SHP77 (cell line): Measurements from ENCODE around the gene OXCT1.
A peak's percentile ranks its signal among the peaks of the same experiment; 100 is the strongest.
"Not testable (repeated sequence)": the region's sequence is repeated elsewhere in the genome, so short reads cannot be mapped to it uniquely, and the experiment has no call there.

Experiments used
- DNase-seq, 2 experiments: peaks; one replicate each; lab custom pipeline; 2025; lab: John Stamatoyannopoulos, UW

The OXCT1 gene

GRCh38 chr5:41773799-41774198 lies 96.4 kb downstream of the OXCT1 start:
- no peak for DNase-seq

- no peak for DNase-seq
These were observed 97.3 kb downstream of the OXCT1 start for GRCh38 chr5:41772785-41773442.

DNA sequence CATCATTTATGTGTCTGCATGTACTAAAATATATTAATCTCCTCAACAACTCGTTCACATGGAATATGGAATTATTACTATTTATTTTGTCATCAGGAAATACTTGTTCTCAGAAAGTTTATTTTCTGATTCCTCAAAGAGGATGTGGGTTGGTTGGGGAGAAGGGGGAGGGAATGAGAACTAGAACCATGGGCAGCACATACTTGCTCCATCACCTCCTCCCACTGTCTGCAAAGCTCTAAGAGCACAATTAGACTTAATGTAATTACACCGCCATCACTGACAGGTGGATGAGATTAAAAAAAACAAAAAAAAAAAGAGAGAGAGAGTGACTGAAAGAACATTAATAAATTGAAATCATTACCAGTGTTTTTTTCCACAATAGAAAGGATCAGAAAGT lies 98.2 kb downstream of the OXCT1 start:
- DNase-seq: no peak

GRCh38 chr5:41770799-41771198 lies 99.4 kb downstream of the OXCT1 start:
- no peak for DNase-seq

GRCh38 chr5:41768692-41769091 lies 101.5 kb downstream of the OXCT1 start:
- no peak for DNase-seq

DNA sequence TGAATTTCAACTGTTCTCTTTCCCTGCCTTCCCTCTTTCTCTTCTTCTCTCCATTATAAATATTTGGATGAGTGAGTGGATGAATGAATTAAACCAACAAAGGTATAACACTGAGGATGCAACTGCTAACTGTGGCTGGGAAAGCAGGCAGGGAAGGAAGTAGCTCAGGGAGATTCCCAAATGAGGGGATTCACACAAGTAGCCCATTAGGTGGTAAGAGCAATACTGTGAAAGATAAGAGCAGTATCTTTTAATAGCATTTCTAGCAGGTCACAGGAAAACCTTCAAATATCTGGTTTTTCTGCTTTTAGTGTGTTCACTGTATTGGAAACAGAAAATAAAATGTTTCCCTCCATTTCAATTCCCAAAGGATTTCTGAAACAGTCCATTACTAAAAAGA lies 105.6 kb downstream of the OXCT1 start:
- DNase-seq: no peak

DNA sequence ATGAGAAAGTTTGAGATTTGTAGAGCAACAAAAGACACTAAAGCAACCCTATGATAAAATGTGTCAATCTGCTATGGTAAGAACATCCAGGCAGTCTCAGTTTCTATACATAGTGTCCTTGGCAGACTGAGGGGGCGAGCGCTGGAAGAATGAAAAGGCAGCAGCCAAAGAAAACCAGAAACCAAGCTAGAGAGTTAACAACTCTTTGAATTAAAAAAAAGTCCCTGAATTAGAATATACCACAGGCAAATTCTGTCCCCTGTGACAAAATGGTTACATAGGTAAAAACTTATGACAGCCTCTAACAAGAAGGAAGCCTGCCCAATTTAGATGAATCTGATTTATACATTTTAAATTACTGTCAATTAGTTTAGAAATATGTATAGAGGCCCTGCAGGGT lies 106.7 kb downstream of the OXCT1 start:
- no peak for DNase-seq

GRCh38 chr5:41763081-41763480 lies 107.1 kb downstream of the OXCT1 start:
- no peak for DNase-seq

DNA sequence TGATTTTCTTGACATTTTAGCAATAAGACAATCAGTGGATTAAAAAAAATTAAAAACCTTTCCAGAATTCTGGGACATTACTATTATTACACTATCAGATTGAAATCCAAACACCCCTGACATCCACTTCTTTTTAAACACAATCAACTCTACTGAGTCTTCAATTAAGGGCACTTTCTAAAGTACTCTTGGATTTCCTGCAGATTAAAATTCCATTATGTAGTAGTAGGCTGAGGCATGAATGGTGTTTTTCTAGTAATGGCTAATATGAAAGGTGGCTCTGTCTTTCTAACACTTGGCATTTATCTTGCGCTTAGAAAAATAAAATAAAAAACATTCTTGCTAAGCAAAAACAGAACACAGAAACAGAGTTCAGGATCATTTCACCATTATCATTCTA lies 107.8 kb downstream of the OXCT1 start:
- DNase-seq: no peak

- no peak for DNase-seq
These were observed 108.6 kb downstream of the OXCT1 start for GRCh38 chr5:41761663-41762062.

- no peak for DNase-seq
These were observed 114.5 kb downstream of the OXCT1 start for GRCh38 chr5:41755705-41756104.

- DNase-seq: no peak
These were observed 115.4 kb downstream of the OXCT1 start for GRCh38 chr5:41754857-41755256.

- DNase-seq: no peak
These were observed 118.4 kb downstream of the OXCT1 start for GRCh38 chr5:41751867-41752266.

DNA sequence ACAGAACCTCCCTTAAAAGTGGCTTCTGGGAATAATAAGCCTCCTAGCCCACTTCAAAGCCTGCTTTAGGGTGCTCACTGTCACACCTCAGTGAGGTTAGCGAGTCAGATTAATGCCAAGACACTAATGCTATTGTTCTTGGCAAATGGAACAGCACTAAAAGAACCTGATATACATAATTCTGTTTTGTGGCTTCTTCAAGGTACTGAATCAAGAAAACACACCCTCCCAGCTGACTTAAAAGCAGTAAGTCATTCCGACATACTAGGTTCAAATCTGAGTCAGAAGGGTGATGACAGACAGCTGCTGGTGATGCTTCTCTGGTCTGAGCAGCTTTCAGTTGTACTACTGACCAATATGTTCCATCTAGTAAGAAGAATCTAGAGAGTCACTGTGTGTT lies 121.6 kb downstream of the OXCT1 start:
- no peak for DNase-seq

DNA sequence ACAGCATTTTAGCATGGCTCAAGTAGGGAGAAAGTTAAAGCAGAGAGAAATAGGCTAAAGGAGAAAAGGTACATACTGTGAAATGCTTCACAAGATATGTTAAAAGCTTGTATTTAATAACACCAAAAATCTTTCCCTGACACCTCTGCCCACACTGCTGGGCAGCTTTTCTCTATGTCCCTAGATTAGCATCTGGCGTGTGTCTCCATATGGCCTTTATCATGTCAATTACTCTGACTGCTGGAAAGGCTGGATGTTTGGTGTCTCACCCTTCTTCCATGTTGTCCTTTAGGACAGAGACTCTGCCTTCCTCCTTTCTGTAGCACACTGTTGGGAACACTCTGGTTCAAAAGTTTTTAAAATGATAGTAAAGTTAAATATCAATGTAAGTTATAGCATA lies 122.5 kb downstream of the OXCT1 start:
- DNase-seq: no peak

GRCh38 chr5:41747301-41747700 lies 122.9 kb downstream of the OXCT1 start:
- peak in 1 of 2 experiments; percentile 27 for DNase-seq

DNA sequence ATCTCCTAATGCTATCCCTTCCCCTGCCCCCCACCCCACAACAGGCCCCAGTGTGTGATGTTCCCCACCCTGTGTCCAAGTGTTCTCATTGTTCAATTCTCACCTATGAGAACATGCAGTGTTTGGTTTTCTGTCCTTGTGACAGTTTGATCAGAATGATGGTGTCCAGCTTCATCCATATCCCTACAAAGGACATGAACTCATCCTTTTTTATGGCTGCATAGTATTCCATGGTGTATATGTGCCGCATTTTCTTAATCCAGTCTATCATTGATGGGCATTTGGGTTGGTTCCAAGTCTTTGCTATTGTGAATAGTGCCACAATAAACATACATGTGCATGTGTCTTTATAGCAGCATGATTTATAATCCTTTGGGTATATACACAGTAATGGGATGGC lies 127.6 kb downstream of the OXCT1 start:
- not testable (repeated sequence) for DNase-seq

- no peak for DNase-seq
These were observed 131.4 kb downstream of the OXCT1 start for GRCh38 chr5:41738710-41739354.

GRCh38 chr5:41736641-41737040 lies 133.6 kb downstream of the OXCT1 start:
- no peak for DNase-seq

GRCh38 chr5:41735213-41735612 lies 135.0 kb downstream of the OXCT1 start:
- DNase-seq: no peak

- DNase-seq: not testable (repeated sequence)
These were observed 140.8 kb downstream of the OXCT1 start for GRCh38 chr5:41729381-41729780.

- no peak for DNase-seq
These were observed 141.9 kb downstream of the OXCT1 start for GRCh38 chr5:41728281-41728680.

DNA sequence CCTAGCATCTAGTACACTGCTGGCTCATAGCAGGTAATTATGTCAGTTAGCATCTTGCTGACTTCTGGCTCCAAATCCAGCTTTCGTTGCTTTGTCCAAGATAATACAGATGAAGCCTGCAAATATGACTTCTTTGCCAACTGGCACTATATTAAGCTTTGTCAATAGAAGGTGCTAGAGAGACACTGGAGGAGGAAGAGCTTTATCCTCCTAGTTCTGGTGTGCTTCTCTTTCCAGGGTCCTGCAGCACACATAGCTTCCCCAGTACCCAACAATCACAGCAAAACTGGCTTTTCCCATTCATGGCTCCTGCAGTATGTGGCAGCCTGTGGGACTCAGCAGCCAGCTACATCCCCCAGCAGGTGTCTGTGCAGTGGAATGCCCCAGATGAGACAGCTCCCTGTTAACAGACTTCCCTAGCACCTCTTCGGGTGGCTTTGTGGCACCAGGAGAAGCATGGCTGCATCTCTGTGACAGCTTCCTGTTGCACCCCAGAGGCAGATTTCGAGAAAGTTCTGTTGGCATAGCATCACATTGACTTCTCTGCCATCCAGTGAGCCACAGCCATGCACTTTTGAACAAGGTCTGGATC lies 147.8 kb downstream of the OXCT1 start:
- DNase-seq: no peak

DNA sequence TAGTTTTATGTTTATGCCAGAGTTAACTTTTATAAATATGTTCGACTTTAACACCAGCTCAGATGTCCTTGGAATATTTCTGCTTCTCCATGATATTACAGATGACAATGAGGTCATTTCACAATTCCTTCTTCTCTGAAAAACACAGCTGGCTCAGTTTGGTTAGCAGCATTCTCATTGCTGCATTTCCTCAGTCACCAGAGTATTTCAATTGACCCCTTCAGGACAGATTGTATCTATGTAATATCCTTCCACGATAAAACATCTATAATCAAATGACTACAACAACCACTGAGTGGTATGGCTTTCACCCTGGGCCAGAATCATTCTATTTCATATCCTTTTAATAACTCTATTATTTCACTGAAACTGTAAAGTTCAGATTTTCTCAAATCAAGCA lies 148.7 kb downstream of the OXCT1 start:
- no peak for DNase-seq
